ENCODE results near the gene CENPQ. TPM values are rescaled to one million over a fixed set of nuclear protein-coding genes. Genes with fewer than 3 reads are reported as not detected.

The CENPQ gene
- total RNA-seq, 1 experiment from 2014 or later = 9.7 TPM

DNA sequence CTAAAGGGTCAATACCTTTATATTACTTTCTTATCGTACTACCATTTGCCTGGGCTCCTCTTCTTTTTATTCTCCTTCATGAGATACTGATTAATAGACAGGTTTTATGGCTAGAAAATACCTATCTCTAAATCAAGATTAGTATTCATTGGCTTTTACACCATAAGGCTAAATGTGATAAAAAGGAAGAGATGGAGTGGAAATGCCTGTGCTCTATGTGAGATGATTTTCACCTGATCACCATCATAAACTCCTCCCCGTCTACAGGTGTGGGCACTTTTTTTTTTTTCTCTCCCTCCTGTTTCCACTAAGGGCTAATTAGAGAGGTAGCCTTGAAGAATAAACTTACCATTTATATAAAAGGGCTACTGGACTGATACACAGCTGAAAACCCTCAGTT, 36.5 kb downstream of the CENPQ start, which contains the start of gene GLYATL3:
Gene GLYATL3 (plus strand): TSS at position 301 of the 400 bp plus-strand sequence. CDS start 12,068 bp downstream, outside the sequence.
- no peaks in the 10 kb centered on the region for H4K20me1 ChIP-seq (ENCODE audit: low read length)
- no peaks in the 10 kb centered on the region for H3K9me2 ChIP-seq (replicated peaks; ENCODE audit: low read length)
- DNase-seq = no peak
- TF ChIP-seq, protein P1, sequence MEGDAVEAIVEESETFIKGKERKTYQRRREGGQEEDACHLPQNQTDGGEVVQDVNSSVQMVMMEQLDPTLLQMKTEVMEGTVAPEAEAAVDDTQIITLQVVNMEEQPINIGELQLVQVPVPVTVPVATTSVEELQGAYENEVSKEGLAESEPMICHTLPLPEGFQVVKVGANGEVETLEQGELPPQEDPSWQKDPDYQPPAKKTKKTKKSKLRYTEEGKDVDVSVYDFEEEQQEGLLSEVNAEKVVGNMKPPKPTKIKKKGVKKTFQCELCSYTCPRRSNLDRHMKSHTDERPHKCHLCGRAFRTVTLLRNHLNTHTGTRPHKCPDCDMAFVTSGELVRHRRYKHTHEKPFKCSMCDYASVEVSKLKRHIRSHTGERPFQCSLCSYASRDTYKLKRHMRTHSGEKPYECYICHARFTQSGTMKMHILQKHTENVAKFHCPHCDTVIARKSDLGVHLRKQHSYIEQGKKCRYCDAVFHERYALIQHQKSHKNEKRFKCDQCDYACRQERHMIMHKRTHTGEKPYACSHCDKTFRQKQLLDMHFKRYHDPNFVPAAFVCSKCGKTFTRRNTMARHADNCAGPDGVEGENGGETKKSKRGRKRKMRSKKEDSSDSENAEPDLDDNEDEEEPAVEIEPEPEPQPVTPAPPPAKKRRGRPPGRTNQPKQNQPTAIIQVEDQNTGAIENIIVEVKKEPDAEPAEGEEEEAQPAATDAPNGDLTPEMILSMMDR (conservative IDR thresholded peaks at IDR 0.05; ENCODE audit: low read depth, low read length) = no peak
- TF ChIP-seq EZH2phosphoT487 (IDR thresholded peaks at IDR 0.05; ENCODE audit: borderline replicate concordance, low read length) = no peak
- no peak within 1 kb of the TSS for H3K4me2 ChIP-seq (ENCODE audit: low read length)
- no peaks in the 10 kb centered on the region for H3K36me3 ChIP-seq (ENCODE audit: low read depth, low read length)
- intact Hi-C loops (cut with micrococcal nuclease) = no loop called here
- H3K9me3 ChIP-seq (ENCODE audit: low read length) = no peaks in the 10 kb centered on the region
- H3K79me2 ChIP-seq (ENCODE audit: low read length) = no peaks in the 10 kb centered on the region
- H3K4me3 ChIP-seq (ENCODE audit: low read length) = no peak within 1 kb of the TSS
- H2AFZ ChIP-seq (ENCODE audit: low read length) = no peak within 1 kb of the TSS
- no peak within 1 kb of the TSS for H3K9ac ChIP-seq (ENCODE audit: low read length)
- H3K4me1 ChIP-seq (ENCODE audit: insufficient read depth, low read length) = no peaks in the 10 kb centered on the region
- BruUV-seq (replicated peaks) = no TSS peak
- H3F3A ChIP-seq (ENCODE audit: low read length, unreplicated experiment) = no peaks in the 10 kb centered on the region
- ChIA-PET CTCF (no interaction called here), POLR2A (ENCODE audit: unreplicated experiment) (no interaction called here)
- H3K27ac ChIP-seq (ENCODE audit: low read length) = no peak within 1 kb of the TSS
- no peak for ATAC-seq
- H3K27me3 ChIP-seq (ENCODE audit: low read length) = no peaks in the 10 kb centered on the region

DNA sequence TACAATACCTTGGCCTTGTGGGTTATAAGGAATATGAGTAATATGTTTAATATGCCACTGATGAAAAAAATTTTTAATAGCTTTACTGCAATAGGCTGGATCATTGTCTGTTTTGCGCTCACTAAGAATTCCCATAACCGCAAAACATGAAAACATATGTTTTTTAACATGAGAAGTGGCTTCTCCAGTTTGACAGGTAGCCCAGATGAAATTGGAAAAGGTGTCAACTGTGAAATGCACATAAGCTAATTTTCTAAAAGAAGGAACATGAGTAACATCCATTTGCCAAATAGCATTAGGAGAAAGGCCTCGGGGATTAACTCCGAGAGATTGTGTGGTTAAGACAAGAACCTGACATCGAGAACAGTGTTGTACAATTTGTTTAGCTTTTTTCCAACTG, 41.5 kb downstream of the CENPQ start:
- Histone ChIP-seq H3K79me2 (ENCODE audit: low read length) (no peaks in the 10 kb centered on the region), H3K27me3 (ENCODE audit: low read length) (no peaks in the 10 kb centered on the region), H2AFZ (ENCODE audit: low read length) (no peak overlapping the region), H3K9me2 (replicated peaks; ENCODE audit: low read length) (no peaks in the 10 kb centered on the region), H3F3A (ENCODE audit: low read length, unreplicated experiment) (no peaks in the 10 kb centered on the region), H3K9me3 (ENCODE audit: low read length) (no peaks in the 10 kb centered on the region), H4K20me1 (ENCODE audit: low read length) (no peaks in the 10 kb centered on the region), H3K4me1 (ENCODE audit: insufficient read depth, low read length) (no peaks in the 10 kb centered on the region), H3K9ac (ENCODE audit: low read length) (no peak overlapping the region), H3K36me3 (ENCODE audit: low read depth, low read length) (no peaks in the 10 kb centered on the region), H3K4me3 (ENCODE audit: low read length) (no peak overlapping the region), H3K4me2 (ENCODE audit: low read length) (no peak overlapping the region), H3K27ac (ENCODE audit: low read length) (no peak overlapping the region)
- ChIA-PET POLR2A (ENCODE audit: unreplicated experiment) (no interaction called here), CTCF (no interaction called here)
- no peak for DNase-seq
- intact Hi-C loops (cut with micrococcal nuclease) = no loop called here
- no peak for ATAC-seq
- BruUV-seq (replicated peaks) = no TSS peak
- TF ChIP-seq, protein P1 (conservative IDR thresholded peaks at IDR 0.05; ENCODE audit: low read depth, low read length) = no peak
- no peak for TF ChIP-seq EZH2 (IDR thresholded peaks at IDR 0.05; ENCODE audit: low read length, unreplicated experiment)
- TF ChIP-seq EZH2phosphoT487 (IDR thresholded peaks at IDR 0.05; ENCODE audit: borderline replicate concordance, low read length) = no peak

DNA sequence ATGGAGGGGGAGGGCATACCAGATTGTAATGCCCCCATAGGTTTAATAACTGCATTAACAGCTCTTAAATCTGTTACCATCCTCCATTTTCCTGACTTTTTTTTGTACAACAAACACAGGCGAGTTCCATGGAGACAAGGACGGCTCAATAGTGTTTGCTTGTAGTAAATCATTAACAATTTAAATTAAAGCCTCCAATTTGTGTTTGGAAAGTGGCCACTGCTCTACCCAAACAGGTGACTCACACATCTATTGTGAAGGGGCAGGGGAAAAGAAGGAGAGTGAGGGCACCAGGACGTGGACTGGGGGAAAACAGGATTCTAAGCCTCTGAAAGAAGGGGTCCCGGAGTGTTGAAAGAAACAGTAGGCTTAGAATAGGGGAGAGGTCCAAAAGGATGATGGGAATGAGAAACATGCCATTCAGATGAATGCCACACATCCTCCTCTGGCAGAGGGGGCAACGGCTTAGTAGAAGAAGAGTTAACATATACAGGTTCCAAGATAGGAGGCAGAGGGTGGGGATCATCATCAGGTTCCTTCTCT, 43.5 kb downstream of the CENPQ start:
- Histone ChIP-seq H3K9ac (ENCODE audit: low read length) (no peak overlapping the region), H3K36me3 (ENCODE audit: low read depth, low read length) (no peaks in the 10 kb centered on the region), H4K20me1 (ENCODE audit: low read length) (no peaks in the 10 kb centered on the region), H3K4me2 (ENCODE audit: low read length) (no peak overlapping the region), H2AFZ (ENCODE audit: low read length) (no peak overlapping the region), H3K27ac (ENCODE audit: low read length) (no peak overlapping the region), H3K9me2 (replicated peaks; ENCODE audit: low read length) (no peaks in the 10 kb centered on the region), H3K79me2 (ENCODE audit: low read length) (no peaks in the 10 kb centered on the region), H3K4me1 (ENCODE audit: insufficient read depth, low read length) (no peaks in the 10 kb centered on the region), H3K9me3 (ENCODE audit: low read length) (no peaks in the 10 kb centered on the region), H3K4me3 (ENCODE audit: low read length) (no peak overlapping the region), H3K27me3 (ENCODE audit: low read length) (no peaks in the 10 kb centered on the region), H3F3A (ENCODE audit: low read length, unreplicated experiment) (no peaks in the 10 kb centered on the region)
- intact Hi-C loops (cut with micrococcal nuclease) = no loop called here
- ATAC-seq (no peak), DNase-seq (no peak)
- POLR2A ChIA-PET (ENCODE audit: unreplicated experiment) = no interaction called here
- CTCF ChIA-PET = no interaction called here
- TF ChIP-seq EZH2phosphoT487 (IDR thresholded peaks at IDR 0.05; ENCODE audit: borderline replicate concordance, low read length) (no peak), EZH2 (IDR thresholded peaks at IDR 0.05; ENCODE audit: low read length, unreplicated experiment) (no peak)
- TF ChIP-seq, protein P1 (conservative IDR thresholded peaks at IDR 0.05; ENCODE audit: low read depth, low read length) = no peak
- no TSS peak for BruUV-seq (replicated peaks)
